NCI-H510A treated with DMSO at 0.1 percent for 48 hours (cell line): ENCODE measurements around the gene LGALS3.

ENCODE experiments used
- DNase-seq: peaks from one replicate; lab custom pipeline; 2025; lab: John Stamatoyannopoulos, UW

Gene LGALS3

DNA sequence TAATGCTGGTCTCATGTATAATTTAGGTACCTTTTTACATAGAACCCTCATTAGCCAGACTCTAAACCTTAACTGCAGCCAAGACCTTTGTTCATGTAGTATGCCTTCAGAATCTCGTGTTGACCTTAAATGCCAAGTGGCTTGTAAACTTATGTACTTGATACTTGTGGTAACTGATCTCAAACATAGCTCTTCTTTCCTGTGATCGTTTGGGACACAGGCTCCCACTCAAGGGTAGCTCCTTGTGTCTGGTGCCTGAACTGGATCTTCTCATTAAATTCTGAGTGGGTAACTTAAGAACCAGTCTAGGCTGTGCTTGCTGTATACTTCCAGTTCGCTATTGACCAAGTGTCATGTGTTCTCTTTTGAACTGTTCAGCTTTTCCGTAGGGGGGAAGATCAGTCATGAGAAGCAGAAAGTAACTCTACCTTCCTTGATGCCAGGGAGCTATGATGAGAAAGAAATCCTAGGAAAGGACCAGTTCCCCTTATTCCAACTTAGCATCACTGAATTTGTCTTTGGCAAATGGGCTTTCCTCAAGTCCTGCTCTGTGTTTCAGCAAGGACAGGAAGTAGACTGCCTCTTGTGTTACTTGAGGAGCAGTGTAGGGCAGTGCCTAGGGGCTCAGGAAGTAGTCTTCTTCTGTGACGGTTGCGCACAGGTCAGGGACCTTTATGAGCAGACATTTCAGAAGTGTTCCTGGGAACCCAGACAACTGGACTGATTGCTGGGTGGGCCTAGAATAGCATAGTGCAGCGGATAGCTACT is 2.5 kb downstream of the LGALS3 start:
- DNase-seq, result peak; percentile 59

DNA sequence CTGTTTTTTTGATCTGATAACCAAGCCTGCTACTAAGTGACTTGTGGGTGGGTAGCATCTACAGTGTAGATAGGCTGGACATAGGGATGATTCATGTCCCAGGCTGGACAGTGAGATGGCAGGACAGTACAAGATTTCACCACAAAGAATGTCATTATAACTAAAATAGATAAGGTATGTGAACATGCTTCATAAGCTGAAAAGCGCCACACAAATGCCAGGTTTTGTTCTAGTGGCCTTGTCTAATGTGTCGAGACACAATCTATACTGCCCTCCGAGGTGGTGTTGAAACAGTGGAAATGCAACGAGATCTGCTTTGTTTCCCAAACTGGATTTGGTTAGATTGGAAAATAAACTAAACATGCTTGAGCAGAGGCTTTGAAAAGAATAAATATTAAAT is 4.4 kb downstream of the LGALS3 start:
- no peak for DNase-seq

DNA sequence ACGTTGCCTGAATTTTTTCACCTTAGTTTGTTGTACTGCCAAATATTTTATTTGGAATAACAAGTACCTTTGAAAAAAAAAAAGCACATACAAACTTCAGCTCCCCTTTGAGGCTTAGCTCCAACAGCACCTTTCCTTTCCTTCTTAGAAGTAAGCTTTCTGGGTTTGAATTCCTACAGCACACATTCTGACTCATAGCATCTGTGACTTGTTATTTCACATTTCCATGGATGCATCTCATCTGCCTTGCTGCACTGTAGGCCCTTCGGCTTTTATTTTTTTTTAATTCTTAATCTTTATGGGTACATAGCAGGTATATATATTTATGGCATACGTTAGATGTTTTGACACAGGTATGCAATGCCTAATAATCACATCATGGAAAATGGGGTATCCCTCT is 7.2 kb downstream of the LGALS3 start:
- DNase-seq, result no peak

DNA sequence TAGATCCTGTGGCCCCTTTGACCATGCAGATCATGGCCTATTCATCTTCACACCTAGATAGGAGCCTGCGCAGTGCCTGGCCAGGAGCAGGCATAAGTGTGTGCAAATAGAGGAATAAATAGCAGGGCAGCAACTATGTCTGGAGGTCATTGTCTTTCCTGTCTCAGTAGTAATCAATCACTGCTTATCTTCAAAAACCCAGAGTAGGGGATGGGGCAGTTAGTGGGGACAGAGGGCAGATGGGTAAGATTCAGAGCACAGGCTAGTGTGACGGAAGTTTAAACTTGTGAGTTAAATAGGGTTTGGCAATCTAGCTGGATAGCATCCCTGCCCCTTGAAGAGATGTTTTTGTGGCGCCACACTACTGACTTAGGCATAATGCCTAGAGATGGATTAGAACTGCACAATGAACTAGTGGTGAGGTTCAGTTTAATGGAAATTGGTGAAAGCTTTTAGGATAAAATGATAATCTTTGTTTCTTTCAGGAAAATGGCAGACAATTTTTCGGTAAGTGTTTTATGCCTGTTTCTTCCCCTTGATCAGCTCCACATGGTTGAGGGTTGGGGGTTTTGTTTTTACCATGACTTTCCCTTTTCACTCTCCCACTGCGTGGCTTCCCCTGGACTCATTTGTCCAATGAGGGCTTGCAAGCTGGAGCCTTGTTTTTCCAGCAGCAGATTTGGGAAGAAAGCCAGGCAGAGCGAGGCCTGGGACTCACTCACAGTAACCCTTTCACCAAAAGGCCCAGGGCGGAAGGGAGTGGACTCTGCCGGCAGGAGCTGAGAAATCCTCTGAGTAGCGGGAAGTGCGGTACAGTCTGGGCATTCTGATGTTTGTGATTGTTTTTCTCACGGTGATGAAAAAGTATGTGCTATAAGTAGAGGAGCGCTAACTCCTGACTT is 8.1 kb downstream of the LGALS3 start:
- no peak for DNase-seq

DNA sequence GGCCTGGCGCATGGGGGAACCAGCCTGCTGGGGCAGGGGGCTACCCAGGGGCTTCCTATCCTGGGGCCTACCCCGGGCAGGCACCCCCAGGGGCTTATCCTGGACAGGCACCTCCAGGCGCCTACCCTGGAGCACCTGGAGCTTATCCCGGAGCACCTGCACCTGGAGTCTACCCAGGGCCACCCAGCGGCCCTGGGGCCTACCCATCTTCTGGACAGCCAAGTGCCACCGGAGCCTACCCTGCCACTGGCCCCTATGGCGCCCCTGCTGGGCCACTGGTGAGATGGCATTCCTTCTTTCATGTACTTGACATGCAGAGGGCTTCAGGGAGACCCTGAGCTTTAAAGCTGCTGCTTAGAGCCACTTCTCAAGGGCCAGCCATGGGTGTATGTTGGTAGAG is 9.0 kb downstream of the LGALS3 start:
- DNase-seq, result no peak

DNA sequence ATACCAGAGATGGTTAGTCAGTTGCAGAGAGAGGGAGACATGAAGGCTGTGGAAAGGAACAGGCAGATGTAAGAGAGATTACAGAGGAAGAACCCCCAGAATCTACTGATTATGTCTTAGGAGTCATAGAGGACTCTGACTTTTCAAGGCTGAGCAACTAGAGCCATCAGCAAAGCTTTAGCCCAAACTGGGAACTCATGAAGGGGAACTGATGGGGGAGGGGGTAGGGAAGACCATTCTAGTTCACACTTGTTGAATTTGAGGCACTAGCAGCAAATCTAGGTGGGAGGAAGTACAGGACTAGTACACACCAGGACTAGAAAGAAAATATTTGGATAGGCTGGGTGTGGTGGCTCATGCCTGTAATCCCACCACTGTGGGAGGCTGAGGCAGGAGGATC is 10.1 kb downstream of the LGALS3 start:
- DNase-seq, result no peak

DNA sequence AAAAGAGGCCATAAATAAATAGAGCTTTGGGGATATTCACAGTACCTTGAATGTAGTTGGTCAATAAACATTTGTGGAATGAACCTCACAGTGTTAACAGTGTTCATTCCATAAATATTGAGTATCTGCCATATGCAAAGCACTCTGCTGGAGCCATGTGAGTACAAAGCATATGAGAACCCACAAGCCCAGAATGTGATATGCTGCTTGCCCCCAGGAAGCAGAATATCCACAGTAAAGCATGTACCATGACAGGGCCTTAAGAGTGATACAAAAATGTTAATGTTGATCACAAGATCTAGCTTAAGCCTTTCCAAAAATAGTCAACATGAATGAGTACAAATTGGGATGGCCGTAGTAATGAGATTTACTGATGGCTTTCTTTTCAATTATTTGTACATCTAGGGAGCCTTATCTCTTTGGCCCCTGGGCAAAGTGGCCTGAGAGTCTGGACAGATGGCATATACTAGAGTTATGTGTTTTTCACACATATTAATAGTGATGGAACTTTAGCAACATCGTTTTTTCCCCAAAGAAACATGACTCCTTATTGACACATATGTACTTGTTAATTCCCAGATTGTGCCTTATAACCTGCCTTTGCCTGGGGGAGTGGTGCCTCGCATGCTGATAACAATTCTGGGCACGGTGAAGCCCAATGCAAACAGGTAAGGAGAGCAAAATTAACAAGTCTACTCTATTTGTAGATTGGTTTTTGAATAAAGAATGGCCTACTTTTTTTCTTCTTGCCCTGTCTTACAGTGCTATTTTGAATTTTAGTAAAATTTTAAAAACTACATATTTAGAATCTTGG is 10.9 kb downstream of the LGALS3 start:
- DNase-seq, result no peak

DNA sequence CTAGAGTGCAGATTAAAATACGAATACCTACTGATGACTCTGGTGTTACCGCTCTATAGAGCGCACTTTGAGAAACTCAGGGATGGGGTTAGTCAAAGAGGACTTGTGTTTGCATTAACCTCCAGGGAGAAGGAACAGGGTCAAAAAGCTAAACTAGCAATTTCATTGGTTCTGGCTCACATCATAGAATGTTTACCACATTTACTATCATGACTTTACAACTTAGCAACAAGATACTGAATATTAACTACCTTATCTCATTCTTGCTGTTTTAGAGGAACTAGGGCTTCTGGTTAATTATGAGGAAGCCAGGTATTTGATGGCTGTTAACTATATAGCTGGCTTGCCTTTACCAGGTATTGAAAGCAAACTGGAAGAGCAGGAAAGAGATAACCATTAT is 12.8 kb downstream of the LGALS3 start:
- DNase-seq, result no peak

DNA sequence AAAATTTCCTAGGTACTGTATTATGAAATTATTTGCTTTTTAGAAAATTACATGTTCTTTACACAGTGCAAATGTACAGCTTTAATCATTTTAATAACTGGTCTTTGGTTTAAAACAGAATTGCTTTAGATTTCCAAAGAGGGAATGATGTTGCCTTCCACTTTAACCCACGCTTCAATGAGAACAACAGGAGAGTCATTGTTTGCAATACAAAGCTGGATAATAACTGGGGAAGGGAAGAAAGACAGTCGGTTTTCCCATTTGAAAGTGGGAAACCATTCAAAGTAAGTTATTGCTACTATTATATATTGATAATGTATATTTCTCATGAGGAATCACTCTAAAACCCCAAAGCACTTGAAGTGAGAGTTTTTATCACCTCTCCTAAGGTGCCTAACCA is 13.4 kb downstream of the LGALS3 start:
- no peak for DNase-seq

DNA sequence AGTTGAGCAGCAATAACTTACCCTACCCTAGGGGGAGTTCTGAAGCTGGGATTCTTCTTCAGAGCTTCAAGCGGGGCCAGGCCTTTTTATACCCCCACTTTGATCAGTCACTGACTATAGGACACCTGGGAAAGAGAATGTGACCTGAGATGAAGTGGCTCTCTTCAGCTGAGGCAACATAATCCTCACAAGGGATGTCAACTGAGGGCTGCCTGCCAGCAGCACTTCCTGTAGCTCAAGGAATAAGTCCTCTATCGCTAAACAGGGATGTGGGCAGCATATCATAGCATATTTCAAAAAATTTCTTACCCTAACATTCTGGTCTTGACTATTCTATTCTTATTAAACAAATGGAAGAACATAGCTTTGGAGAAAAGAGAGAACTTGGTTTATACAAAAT is 17.4 kb downstream of the LGALS3 start:
- DNase-seq, result no peak

DNA sequence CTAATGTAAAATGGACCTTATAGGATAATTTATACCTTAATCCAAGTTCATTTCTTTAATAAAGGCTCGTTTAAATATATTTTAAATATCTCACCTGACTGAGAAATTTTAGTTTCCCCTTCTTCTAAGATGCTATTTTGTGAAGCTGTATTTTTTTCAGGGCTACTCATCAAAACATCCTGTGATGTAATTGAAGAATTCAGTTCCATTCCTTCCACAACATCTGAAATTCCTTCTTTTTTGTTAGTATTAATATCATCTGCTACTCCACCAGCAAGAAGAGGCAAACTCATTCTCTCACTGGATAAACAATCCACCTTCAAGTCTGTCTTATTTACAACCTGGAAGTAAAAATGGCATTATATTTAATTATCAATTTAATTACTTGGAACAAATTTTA is 22.5 kb downstream of the LGALS3 start:
- DNase-seq, result no peak

DNA sequence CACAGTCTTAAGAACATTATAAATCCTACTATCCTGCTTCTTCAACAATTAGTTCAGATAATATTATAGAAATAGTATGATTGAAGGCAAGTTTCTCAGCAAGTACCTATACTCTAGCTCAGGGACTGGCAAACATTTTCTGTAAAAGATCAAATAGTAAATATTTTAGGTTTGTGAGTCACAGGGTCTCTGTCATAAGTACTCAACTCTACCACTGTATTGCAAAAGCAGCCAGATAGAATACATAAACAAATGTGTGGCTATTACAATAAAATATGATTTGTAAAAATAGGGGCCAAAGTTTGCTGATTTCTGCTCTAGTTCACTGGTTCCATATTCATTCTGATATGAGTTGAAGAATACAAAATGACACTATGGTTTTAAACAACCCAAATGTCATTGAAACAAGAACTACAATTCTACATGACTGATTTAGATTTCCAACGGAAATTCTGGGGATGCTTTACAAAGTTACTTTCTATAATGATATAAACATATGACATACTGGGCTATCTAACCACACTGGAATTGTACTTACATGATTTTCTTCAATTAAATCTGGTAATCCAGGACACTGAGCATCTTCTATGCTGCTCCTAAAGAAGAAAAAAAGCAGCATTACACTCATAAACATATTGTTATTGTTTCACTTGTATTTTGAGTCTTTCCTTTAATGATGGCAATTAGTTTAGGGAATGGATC is 23.2 kb downstream of the LGALS3 start:
- no peak for DNase-seq

DNA sequence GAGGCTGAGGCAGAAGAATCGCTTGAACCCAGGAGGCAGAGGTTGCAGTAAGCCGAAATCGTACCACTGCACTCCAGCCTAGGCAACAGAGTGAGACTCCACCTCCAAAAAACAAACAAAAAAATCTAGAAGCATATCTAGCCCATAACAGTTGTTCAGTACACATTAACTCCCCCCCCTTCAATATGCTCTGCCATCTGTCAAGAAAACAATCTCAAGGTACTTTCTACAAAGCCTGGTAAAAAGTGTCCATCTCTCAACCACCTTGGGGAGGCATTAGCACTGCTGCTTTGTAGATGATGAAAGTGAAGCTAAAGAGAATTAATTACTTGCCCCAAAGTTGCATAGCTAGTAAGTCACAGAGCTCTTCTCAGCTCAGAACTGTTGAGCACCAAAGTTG is 24.9 kb downstream of the LGALS3 start:
- DNase-seq, result no peak

DNA sequence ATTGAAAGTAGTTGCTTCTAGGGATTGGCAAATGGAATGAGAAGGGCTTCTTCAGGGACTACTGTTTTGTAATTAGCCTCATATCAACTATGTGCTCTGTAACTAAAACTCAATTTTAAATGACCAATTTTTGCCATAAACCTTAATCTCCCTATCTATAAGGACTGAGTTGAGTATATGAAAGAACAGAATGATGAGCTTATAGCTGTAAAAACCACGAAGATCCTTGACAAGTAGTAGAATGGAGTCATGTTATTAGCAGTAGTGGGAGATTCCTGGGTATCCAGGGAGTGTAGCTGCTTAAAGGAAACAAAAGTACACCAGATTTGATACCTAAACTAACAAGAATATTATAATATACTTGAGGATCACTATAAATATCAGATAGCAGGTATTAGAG is 28.0 kb downstream of the LGALS3 start:
- DNase-seq, result no peak

DNA sequence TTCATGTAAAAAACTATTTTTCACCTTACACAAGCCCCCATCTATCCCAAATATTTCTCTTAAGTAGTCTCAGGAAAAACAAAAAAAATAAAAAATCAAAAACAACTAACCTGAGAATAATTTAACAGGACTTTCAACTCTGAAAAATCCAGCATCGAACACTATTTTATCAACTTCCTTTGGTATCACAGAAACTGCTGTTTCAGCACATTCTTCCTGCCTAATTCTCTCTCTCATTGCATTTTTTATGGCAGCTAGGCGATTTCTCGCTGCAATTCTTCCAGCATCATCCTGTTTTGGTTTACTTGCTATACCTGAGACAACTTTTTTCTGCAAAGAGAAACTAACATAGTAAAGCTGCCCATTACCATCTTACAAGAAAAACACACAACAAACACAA is 29.4 kb downstream of the LGALS3 start:
- no peak for DNase-seq

DNA sequence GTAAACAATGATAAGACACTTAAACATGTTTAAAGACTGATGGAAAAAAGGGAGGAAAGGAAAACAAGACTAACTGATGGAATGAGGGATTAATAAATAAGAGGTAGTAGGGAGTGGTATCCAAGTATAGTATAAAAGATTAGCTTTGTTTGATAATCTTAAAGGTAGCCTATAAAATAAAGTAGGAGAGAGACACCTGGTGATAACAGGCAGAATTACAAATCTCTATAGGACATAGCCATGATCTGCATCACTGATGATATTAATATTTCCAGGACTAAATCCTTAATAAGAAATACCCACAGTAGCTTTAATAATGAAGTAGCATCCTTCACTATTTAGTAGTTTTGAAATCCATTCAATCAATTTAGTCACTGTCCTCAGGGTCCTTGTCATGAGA is 31.9 kb downstream of the LGALS3 start:
- peak; percentile 41 for DNase-seq

DNA sequence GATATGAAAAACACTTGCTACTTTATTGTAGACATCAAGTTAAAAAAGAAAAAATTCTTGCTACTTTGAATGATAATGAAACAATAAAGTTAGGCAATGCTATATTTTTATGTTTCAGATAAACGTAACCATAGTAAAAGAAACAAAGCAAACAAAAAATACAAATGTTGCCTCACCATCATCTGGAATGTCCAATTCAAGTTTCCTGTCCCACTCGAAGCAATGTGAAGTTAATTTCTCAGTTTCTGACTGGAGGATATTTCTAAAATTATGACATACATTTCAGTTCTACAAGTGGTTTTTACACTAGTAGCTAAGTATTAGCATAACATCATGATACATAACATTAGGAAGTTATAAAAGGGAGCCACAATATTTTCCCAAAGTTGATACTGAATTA is 41.5 kb downstream of the LGALS3 start:
- DNase-seq, result no peak

DNA sequence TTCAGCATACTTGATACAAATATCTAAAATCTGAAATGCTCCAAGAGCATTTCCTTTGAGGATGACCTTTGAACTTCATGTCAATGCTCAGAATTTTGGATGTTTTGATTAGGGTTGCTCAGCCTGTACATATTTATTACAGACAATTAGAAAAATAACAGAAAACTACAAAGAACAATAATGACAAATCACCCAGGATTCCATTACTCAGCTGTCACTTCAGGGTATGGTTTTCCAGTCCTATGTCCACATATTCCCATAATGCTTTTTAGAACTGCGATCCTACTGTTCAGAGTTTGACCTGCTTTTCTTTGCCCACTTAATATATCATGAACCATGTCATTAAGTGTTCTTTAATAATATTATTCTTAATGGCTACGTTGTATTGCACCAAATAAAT is 51.0 kb downstream of the LGALS3 start:
- DNase-seq, result no peak

DNA sequence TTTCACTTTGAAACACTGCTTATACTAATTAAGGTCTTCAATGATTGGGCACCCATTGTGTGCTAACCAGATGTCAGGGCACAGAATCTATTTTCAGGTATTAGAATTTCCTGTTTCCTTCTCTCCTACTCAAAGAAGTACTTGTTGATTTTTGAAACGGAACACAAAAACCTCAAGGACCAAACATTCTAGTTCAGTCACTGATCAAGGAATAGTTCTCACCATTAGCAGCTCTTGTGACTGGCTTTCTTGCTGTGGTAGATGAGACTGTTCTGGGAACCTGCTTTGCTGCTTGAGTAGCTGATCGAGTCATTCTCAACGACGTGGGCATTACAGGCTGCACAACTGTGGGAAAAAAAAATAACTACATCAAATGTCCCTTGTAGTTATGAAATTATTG is 51.4 kb downstream of the LGALS3 start:
- DNase-seq, result no peak

DNA sequence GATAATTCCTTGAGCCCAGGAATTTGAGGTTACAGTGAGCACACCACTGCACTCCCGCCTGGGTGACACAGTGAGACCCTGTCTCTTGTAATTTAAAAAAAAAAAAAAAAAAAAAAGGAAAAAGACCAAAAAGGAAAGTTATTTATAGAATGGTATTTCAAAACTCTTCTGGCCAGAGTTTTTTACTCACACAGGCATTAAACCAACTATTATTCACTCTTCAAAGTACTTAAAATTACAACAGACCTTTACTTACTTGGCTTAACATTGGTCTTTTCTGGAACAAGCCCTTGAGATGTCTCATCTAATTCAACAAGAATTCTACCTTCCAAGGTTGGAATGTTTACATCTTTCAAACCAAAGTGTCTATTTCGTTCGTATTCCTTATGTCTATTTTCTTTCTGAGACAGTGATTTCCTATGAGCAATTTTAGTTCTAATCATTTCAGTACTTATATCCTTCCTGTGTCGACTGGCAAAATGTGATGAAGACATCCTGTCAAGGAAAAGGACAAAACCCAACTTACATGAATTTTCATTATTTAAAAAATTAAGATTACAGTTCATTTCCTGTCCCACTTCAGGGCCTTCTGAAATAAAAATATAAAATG is 59.7 kb downstream of the LGALS3 start:
- DNase-seq, result no peak

DNA sequence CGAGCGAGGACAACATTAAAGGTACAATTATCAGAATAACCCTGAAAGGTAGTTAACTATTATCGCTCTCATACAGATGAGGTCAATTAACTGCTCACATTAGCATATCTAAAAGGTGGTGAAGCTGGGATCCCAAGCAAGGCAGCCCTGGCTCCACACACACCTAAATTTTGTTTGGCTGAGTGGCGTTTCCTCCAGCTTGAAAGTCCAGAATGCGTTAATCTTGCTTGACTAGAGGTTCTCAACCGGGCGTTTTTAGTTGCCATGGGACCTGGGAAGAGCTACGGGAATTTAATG is 61.8 kb downstream of the LGALS3 start:
- DNase-seq, result peak; percentile 36
